Measurements from ENCODE around the gene UQCC5.

GRCh38 chr3:52487050-52487787, 49.2 kb upstream of the UQCC5 start:
- TF ChIP-seq, protein P1, sequence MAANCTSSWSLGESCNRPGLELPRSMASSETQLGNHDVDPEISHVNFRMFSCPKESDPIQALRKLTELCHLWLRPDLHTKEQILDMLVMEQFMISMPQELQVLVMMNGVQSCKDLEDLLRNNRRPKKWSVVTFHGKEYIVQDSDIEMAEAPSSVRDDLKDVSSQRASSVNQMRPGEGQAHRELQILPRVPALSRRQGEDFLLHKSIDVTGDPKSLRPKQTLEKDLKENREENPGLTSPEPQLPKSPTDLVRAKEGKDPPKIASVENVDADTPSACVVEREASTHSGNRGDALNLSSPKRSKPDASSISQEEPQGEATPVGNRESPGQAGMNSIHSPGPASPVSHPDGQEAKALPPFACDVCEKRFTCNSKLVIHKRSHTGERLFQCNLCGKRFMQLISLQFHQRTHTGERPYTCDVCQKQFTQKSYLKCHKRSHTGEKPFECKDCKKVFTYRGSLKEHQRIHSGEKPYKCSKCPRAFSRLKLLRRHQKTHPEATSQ (tag by site-specific recombination; IDR thresholded peaks at IDR 0.05), result no peak
- no peak for TF ChIP-seq YY1 (tag by site-specific recombination; IDR thresholded peaks at IDR 0.05)
- TF ChIP-seq CTCF (tag by site-specific recombination; IDR thresholded peaks at IDR 0.05), result no peak
- no peak for TF ChIP-seq ZNF629 (tag by site-specific recombination; IDR thresholded peaks at IDR 0.05)
- no peak for TF ChIP-seq SP2 (tag by site-specific recombination; IDR thresholded peaks at IDR 0.05)
